SK-N-SH (cell line): Measurements from ENCODE around the gene WNT9B. TPM values are rescaled to one million over a fixed set of nuclear protein-coding genes. Genes with fewer than 3 reads are reported as not detected.

Experiments
- CTCF ChIA-PET: fragments of 300-600, 350-600 bp; formaldehyde crosslinking; extraction: SDS; loops from one replicate; lab custom pipeline; 2021; lab: Yijun Ruan, JAX
- POLR2A ChIA-PET: fragments of 350-600 bp; sonication (Branson Sonifier 250); formaldehyde crosslinking; extraction: SDS; loops from one replicate; lab custom pipeline; 2020; ENCODE audit warnings: antibody characterized with exemption, inconsistent platforms; lab: Yijun Ruan, JAX
- DNase-seq: peaks from one replicate; pipeline ENCODE4 v3.0.0; 2012
- H2AFZ ChIP-seq: fragments of 200-600 bp; sonication (generic); 2 replicates; pipeline ENCODE4 v1.8.1; 2016; ENCODE audit warnings: antibody characterized with exemption, mild to moderate bottlenecking, low read depth
- H3F3A ChIP-seq: fragments of 200-600 bp; sonication (generic); replicated peaks from 2 replicates; pipeline ENCODE3; 2016; ENCODE audit warnings: antibody characterized with exemption, mild to moderate bottlenecking; ENCODE audit not compliant: insufficient read depth
- H3K27ac ChIP-seq, 2 experiments: fragments of 200-500 bp in 1 of 2; fragments of 200-600 bp in 1 of 2; sonication (Bioruptor generic) in 1 of 2; sonication (generic), shearing (Covaris generic) in 1 of 2; 2 replicates each; pipeline versions ENCODE4 v1.5.1 to v1.6.1; 2014 to 2016; ENCODE audit warnings: low read depth in 2 of 2, inconsistent platforms in 1 of 2, low read length in 1 of 2, mild to moderate bottlenecking in 1 of 2, mixed read lengths in 1 of 2
- H3K27me3 ChIP-seq: fragments of 200-600 bp; sonication (generic), shearing (Covaris generic); 2 replicates; pipeline ENCODE4 v1.6.1; 2016; ENCODE audit warnings: mixed run types; ENCODE audit not compliant: insufficient read depth
- H3K36me3 ChIP-seq, 2 experiments: fragments of 200-500 bp in 1 of 2; fragments of 200-600 bp in 1 of 2; sonication (Bioruptor generic) in 1 of 2; sonication (generic) in 1 of 2; replicated peaks in 1 of 2; 2 replicates each; pipeline versions ENCODE3 to v1.5.1; 2014 to 2016; ENCODE audit warnings: low read length in 1 of 2, mild to moderate bottlenecking in 1 of 2; ENCODE audit not compliant: insufficient read depth in 2 of 2, control insufficient read depth in 1 of 2
- H3K4me1 ChIP-seq, 2 experiments: fragments of 200-500 bp in 1 of 2; fragments of 200-600 bp in 1 of 2; sonication (Bioruptor generic) in 1 of 2; sonication (generic), shearing (Covaris generic) in 1 of 2; 2 replicates each; pipeline versions ENCODE4 v1.5.1 to v1.6.1; 2014 to 2016; ENCODE audit warnings: low read depth in 1 of 2, low read length in 1 of 2, mixed run types in 1 of 2; ENCODE audit not compliant: insufficient read depth in 2 of 2, control insufficient read depth in 1 of 2
- H3K4me2 ChIP-seq: fragments of 200-600 bp; sonication (generic), shearing (Covaris generic); 2 replicates; pipeline ENCODE4 v1.6.1; 2017; ENCODE audit warnings: mixed run types
- H3K4me3 ChIP-seq, 2 experiments: fragments of 200-500 bp in 1 of 2; fragments of 200-600 bp in 1 of 2; sonication (Bioruptor generic) in 1 of 2; sonication (generic), shearing (Covaris generic) in 1 of 2; 2 replicates each; pipeline versions ENCODE4 v1.5.1 to v1.8.1; 2014 to 2016; ENCODE audit warnings: low read depth in 2 of 2, inconsistent platforms in 1 of 2, low read length in 1 of 2, mild to moderate bottlenecking in 1 of 2, mixed read lengths in 1 of 2, moderate library complexity in 1 of 2
- H3K79me2 ChIP-seq: fragments of 200-600 bp; sonication (generic); 2 replicates; pipeline ENCODE4 v1.8.1; 2017; ENCODE audit warnings: mild to moderate bottlenecking; ENCODE audit not compliant: insufficient read depth
- H3K9ac ChIP-seq: fragments of 200-600 bp; sonication (generic); 2 replicates; pipeline ENCODE4 v1.6.1; 2017; ENCODE audit warnings: mixed run types
- H3K9me2 ChIP-seq: fragments of 200-600 bp; sonication (generic); 2 replicates; pipeline ENCODE4 v1.6.1; 2017; ENCODE audit warnings: mixed run types
- H3K9me3 ChIP-seq: fragments of 200-600 bp; sonication (generic); 2 replicates; pipeline ENCODE4 v1.6.1; 2017; ENCODE audit warnings: mixed run types, mild to moderate bottlenecking, moderate library complexity
- H4K20me1 ChIP-seq: fragments of 200-600 bp; sonication (generic); 2 replicates; pipeline ENCODE4 v1.6.1; 2017; ENCODE audit warnings: mild to moderate bottlenecking, mixed run types; ENCODE audit not compliant: insufficient read depth
- ELF1 ChIP-seq: IDR thresholded peaks from 2 replicates; pipeline ENCODE4 v1.4.0; 2012
- FOXJ3 ChIP-seq: sonication (generic); formaldehyde crosslinking; IDR thresholded peaks from 2 replicates; pipeline ENCODE4 v1.5.1; 2020; ENCODE audit warnings: mild to moderate bottlenecking, missing genetic modification reagents
- GATA2 ChIP-seq: sonication (generic); formaldehyde crosslinking; IDR thresholded peaks from 2 replicates; pipeline ENCODE4 v1.5.0; 2020; ENCODE audit warnings: mild to moderate bottlenecking, missing genetic modification reagents
- RAD21 ChIP-seq: IDR thresholded peaks from 2 replicates; pipeline ENCODE4 v1.6.1; 2012; ENCODE audit warnings: mild to moderate bottlenecking, low read length
- RXRA ChIP-seq: IDR thresholded peaks from 2 replicates; pipeline ENCODE4 v1.4.0; 2012; ENCODE audit warnings: low read depth, mild to moderate bottlenecking, borderline replicate concordance
- SIN3A ChIP-seq: IDR thresholded peaks from 2 replicates; pipeline ENCODE4 v1.6.1; 2012; ENCODE audit warnings: low read depth, mild to moderate bottlenecking, low read length, moderate library complexity, borderline replicate concordance
- SMC3 ChIP-seq: IDR thresholded peaks from 2 replicates; pipeline ENCODE4 v1.6.1; 2012; ENCODE audit warnings: low read depth, low read length, improper control_type of control experiment
- TCF12 ChIP-seq: IDR thresholded peaks from 2 replicates; pipeline ENCODE4 v1.4.0; 2012
- WGBS: methylation state at CpG from one replicate; pipeline ENCODE4 v1.1.6; 2017; ENCODE audit warnings: low lambda C conversion rate; 5-methylcytosine and 5-hydroxymethylcytosine counted together
- polyA plus RNA-seq, 3 experiments: library from polyadenylated mRNA; depleted of rRNA; stranded (reverse); fragments of >200 nt; gene quantifications; 2 replicates each; pipeline ENCODE4 v1.2.3, GENCODE V29; 2012
- TF ChIP-seq, protein P1 (sequence below): fragments of 150-350 bp; IDR thresholded peaks from 2 replicates; pipeline ENCODE4 v1.6.1; 2016; ENCODE audit warnings: mild to moderate bottlenecking, low read depth, low read length
- TF ChIP-seq, protein P2 (sequence below): IDR thresholded peaks from 2 replicates; pipeline ENCODE4; 2012
- TF ChIP-seq, protein P3 (sequence below): fragments of 200-600 bp; sonication (generic); IDR thresholded peaks from 2 replicates; pipeline ENCODE4 v1.6.1; 2017; ENCODE audit warnings: antibody characterized with exemption, mild to moderate bottlenecking, moderate library complexity
- TF ChIP-seq, protein P4 (sequence below): fragments of 150-350 bp; IDR thresholded peaks from 2 replicates; pipeline ENCODE4 v1.6.1; 2017; ENCODE audit warnings: antibody characterized with exemption, low read length, low read depth, borderline replicate concordance

WNT9B gene
- polyA plus RNA-seq, 1 of the 3 experiments (the other 2 are of a cell fraction) = not detected

DNA sequence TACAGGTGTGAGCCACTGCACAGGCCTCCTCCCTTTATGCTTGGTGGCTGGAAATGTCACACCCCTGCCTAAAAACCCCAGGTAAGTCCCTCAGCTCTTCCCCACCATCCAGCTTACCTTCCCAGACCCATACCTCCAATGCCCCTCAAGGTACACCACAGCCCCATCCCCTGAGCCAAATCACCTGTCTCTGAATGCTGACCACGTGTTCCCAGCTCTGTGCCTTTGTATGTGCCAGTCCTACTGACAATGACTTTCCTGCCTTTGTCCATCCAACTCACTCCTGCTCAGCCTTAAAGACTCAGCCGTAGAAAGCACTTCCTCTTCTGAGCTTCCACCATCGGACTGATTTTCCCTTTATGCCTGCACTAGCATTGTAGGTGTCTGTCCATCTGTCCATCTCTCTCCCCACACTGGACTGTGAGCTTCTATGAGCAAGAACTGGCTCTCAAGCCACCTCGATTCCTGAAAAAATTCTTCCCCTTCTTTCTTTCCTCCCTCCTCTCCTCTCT, 40.9 kb downstream of the WNT9B start:
- H3K4me3 ChIP-seq = no peak overlapping the region
- H3K4me1 ChIP-seq = no peaks in the 10 kb centered on the region; a peak in 1 of 4 replicates
- TF ChIP-seq, protein P1, sequence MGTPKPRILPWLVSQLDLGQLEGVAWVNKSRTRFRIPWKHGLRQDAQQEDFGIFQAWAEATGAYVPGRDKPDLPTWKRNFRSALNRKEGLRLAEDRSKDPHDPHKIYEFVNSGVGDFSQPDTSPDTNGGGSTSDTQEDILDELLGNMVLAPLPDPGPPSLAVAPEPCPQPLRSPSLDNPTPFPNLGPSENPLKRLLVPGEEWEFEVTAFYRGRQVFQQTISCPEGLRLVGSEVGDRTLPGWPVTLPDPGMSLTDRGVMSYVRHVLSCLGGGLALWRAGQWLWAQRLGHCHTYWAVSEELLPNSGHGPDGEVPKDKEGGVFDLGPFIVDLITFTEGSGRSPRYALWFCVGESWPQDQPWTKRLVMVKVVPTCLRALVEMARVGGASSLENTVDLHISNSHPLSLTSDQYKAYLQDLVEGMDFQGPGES = no peak
- TF ChIP-seq ELF1 (no peak), SMC3 (no peak), TCF12 (no peak)
- TF ChIP-seq, protein P2, sequence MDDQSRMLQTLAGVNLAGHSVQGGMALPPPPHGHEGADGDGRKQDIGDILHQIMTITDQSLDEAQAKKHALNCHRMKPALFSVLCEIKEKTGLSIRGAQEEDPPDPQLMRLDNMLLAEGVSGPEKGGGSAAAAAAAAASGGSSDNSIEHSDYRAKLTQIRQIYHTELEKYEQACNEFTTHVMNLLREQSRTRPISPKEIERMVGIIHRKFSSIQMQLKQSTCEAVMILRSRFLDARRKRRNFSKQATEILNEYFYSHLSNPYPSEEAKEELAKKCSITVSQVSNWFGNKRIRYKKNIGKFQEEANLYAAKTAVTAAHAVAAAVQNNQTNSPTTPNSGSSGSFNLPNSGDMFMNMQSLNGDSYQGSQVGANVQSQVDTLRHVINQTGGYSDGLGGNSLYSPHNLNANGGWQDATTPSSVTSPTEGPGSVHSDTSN = no peak
- TF ChIP-seq, protein P3, sequence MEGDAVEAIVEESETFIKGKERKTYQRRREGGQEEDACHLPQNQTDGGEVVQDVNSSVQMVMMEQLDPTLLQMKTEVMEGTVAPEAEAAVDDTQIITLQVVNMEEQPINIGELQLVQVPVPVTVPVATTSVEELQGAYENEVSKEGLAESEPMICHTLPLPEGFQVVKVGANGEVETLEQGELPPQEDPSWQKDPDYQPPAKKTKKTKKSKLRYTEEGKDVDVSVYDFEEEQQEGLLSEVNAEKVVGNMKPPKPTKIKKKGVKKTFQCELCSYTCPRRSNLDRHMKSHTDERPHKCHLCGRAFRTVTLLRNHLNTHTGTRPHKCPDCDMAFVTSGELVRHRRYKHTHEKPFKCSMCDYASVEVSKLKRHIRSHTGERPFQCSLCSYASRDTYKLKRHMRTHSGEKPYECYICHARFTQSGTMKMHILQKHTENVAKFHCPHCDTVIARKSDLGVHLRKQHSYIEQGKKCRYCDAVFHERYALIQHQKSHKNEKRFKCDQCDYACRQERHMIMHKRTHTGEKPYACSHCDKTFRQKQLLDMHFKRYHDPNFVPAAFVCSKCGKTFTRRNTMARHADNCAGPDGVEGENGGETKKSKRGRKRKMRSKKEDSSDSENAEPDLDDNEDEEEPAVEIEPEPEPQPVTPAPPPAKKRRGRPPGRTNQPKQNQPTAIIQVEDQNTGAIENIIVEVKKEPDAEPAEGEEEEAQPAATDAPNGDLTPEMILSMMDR = no peak
- peaks cover 46% of the 10 kb centered on the region for H3K27me3 ChIP-seq
- no peak overlapping the region for H3K9ac ChIP-seq
- H4K20me1 ChIP-seq = no peaks in the 10 kb centered on the region
- no peak overlapping the region for H3K27ac ChIP-seq
- DNase-seq = no peak
- no peaks in the 10 kb centered on the region for H3K36me3 ChIP-seq
- 20% methylated on average over 4 of the region's 4 CpGs for WGBS
- no peaks in the 10 kb centered on the region for H3K9me3 ChIP-seq
- no peaks in the 10 kb centered on the region for H3K79me2 ChIP-seq
- no peaks in the 10 kb centered on the region for H3K9me2 ChIP-seq
- H3K4me2 ChIP-seq = no peak overlapping the region
- H2AFZ ChIP-seq = no peak overlapping the region
- ChIA-PET CTCF (interaction anchor here (1.7 to 7.1 kb wide), 2 partner anchors 50 kb away, joined by 4 to 34 read pairs; no protein-coding TSS in a partner anchor), POLR2A (no interaction called here)
- no peaks in the 10 kb centered on the region for H3F3A ChIP-seq

DNA sequence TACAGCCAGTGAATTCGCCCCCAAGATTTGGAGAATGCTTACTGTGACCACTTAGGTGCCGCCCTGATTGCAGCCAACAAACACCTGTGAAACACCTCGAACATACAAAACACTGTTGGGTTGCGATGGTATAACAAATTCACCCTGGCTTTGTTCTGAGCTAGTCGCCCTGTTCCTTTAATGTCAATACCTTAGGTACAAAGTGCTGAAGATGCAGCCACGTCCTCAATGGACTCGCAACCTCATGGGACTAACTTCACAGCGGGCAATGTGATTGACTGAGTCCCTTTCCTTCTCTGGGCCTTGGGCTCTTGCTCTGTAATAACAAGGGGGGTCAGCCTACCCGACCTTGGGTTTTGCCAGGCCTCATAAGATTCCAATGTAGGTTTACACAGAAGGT, 42.6 kb downstream of the WNT9B start:
- DNase-seq = no peak
- no peaks in the 10 kb centered on the region for H3K79me2 ChIP-seq
- H3K9me2 ChIP-seq = no peaks in the 10 kb centered on the region
- TF ChIP-seq SIN3A = no peak
- TF ChIP-seq, protein P4, sequence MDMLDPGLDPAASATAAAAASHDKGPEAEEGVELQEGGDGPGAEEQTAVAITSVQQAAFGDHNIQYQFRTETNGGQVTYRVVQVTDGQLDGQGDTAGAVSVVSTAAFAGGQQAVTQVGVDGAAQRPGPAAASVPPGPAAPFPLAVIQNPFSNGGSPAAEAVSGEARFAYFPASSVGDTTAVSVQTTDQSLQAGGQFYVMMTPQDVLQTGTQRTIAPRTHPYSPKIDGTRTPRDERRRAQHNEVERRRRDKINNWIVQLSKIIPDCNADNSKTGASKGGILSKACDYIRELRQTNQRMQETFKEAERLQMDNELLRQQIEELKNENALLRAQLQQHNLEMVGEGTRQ = no peak
- TF ChIP-seq RXRA = no peak
- no peak for TF ChIP-seq FOXJ3 (CRISPR knock-in tag)
- no peak for TF ChIP-seq RAD21
- TF ChIP-seq ELF1 = no peak
- TF ChIP-seq GATA2 (CRISPR knock-in tag) = no peak
- TF ChIP-seq, protein P2 = no peak
- H3F3A ChIP-seq = no peaks in the 10 kb centered on the region
- no peaks in the 10 kb centered on the region for H4K20me1 ChIP-seq
- no peak overlapping the region for H2AFZ ChIP-seq
- H3K27me3 ChIP-seq = peaks cover 36% of the 10 kb centered on the region
- H3K4me1 ChIP-seq = no peaks in the 10 kb centered on the region; a peak in 1 of 4 replicates
- H3K36me3 ChIP-seq = no peaks in the 10 kb centered on the region
- WGBS = 49% methylated on average over 9 of the region's 9 CpGs
- ChIA-PET CTCF (interaction anchor here (2.2 to 7.1 kb wide), 3 partner anchors 48 to 59 kb away, joined by 6 to 34 read pairs (median 7); no protein-coding TSS in a partner anchor), POLR2A (no interaction called here)
- no peak overlapping the region for H3K9ac ChIP-seq
- H3K9me3 ChIP-seq = no peaks in the 10 kb centered on the region
- no peak overlapping the region for H3K4me2 ChIP-seq
- H3K27ac ChIP-seq = no peak overlapping the region
- no peak overlapping the region for H3K4me3 ChIP-seq
